ENCODE data around the gene TSPAN9.

GRCh38 chr12:3134126-3134525 lies 56.9 kb downstream of the TSPAN9 start:
- TF ChIP-seq CTCF (IDR thresholded peaks at IDR 0.05), result no peak
- no peak for TF ChIP-seq POLR2A (IDR thresholded peaks at IDR 0.05)

All from heart left ventricle (tissue), 13 donors.